A549 treated with CpdA at 1 μM for 4 hours (cell line): Measurements from ENCODE around the gene ARF3. TPM values are rescaled to one million over a fixed set of nuclear protein-coding genes. Genes with fewer than 3 reads are reported as not detected.

Experiments
- total RNA-seq: library from RNA; stranded (reverse); fragments of 200-300 nt; extraction: Qiagen RNA extraction; gene quantifications from 5 replicates; pipeline ENCODE4 v1.2.3, GENCODE V29; 2022; ENCODE audit warnings: low read depth

ARF3 gene
- total RNA-seq: 116 to 162 TPM (median 157 TPM) in 5 replicates

GRCh38 chr12:48957141-48958048, at the start of gene ARF3:
ARF3 (minus strand) TSS chr12:48957487; CDS start chr12:48941095, 16,392 bp downstream.

DNA sequence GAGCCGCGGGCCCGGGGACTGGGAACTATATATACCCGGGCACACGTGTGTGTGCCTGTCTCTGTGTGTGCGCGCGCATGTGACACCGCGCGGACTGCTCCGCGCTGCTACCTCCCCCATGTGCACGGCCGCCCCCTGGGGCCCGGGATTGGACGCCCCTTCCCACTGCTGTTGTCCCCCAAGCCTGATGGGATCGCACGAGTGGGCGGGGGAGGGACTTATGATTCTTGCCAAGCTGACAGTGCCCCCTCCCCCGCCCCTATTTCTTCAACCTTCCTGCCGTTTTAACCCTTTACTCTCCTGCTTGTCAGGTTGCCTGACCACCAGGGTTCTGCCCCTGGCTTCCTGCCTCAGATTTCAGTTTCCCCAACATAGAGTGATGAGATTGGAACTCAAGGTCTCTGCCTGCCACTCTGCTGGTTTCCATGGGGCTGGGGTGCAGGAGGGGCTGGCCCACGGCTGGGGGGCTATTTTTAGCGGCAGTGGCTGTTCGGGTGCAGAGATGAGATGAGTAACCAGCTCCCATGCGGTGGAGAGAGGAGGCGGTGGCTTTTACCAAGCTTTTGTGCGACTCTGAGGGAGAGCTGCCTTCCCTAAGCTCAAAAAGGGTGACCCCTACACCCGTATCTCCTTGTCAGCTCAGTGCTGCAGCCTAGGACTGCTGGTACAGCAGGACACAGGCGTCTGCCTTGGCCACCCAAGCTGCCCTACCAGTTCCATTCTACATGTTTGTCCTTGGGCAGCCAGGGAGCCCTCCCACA, 42.3 kb upstream of the ARF3 start, which contains the start of gene DDN:
DDN (minus strand) TSS at position 5 of the 761 bp plus-strand sequence. CDS start 88 bp downstream, outside the sequence.

DNA sequence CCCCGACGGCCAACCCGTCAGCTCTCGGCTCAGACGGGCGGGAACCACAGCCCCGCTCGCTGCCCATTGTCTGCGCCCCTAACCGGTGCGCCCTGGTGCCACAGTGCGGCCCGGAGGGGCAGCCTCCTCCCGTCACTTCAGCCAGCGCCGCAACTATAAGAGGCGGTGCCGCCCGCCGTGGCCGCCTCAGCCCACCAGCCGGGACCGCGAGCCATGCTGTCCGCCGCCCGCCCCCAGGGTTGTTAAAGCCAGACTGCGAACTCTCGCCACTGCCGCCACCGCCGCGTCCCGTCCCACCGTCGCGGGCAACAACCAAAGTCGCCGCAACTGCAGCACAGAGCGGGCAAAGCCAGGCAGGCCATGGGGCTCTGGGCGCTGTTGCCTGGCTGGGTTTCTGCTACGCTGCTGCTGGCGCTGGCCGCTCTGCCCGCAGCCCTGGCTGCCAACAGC, 21.0 kb upstream of the ARF3 start, which contains the start of gene WNT1:
WNT1 (plus strand) TSS at position 32 of the 450 bp plus-strand sequence; CDS start at position 361, 329 bp downstream.

DNA sequence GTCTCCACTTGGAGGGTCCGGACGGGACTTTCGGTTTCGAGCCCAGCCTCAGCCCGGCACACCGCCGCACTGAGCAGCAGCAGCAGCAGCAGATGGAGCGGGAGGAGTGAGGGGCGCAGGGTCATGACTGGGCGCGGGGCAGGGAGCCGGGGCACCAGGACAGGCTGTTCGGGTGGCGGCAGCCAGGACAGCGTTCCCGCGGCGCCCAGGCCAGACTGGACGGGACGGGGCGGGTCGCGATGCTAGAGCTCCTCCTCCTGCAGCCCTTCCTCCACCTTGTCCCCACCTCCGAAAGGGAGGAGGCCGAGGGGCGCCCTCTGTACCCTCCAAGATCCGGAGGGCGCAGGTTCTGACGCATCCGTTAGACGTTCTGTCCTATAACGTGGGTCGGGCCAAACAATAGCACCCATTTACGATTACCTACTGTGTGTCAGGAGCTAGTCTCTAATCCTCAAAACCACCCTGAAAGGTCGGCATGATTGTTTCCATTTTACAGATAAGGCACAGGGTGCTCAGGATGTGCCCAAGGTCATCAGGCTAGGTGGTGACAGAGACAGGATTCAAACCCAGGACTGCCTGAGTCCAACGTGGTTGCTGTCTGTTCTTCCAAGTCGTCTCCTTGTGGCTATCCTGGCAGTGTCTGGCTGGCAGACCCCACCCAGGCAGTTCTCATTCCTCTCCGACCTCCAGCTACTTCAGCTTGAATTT, 31.8 kb downstream of the ARF3 start, which contains the start of gene FKBP11:
FKBP11 (minus strand) TSS at position 189 of the 708 bp plus-strand sequence; CDS start at position 125, 64 bp downstream.

Other genes starting within 250 kb of the ARF3 start
- 12.8 to 15.9 TPM (median 14.0 TPM) in 5 replicates for gene CCNT1, start 240.8 kb downstream of the ARF3 start, total RNA-seq
- 11.0 to 17.3 TPM (median 14.5 TPM) in 5 replicates for gene ADCY6, start 168.4 kb downstream of the ARF3 start, total RNA-seq
- gene CACNB3, start 139.0 kb downstream of the ARF3 start, total RNA-seq: 26.8 to 42.5 TPM (median 33.5 TPM) in 5 replicates
- 88.3 to 94.1 TPM (median 90.0 TPM) in 5 replicates for gene DDX23, start 105.3 kb downstream of the ARF3 start, total RNA-seq
- 18.7 to 26.5 TPM (median 19.9 TPM) in 5 replicates for gene RND1, start 91.6 kb downstream of the ARF3 start, total RNA-seq
- gene FKBP11, start 32.0 kb downstream of the ARF3 start, total RNA-seq: 46.4 to 62.3 TPM (median 57.0 TPM) in 5 replicates
- 1.8 to 2.7 TPM (median 2.4 TPM) in 5 replicates for gene WNT10B, start 14.2 kb upstream of the ARF3 start, total RNA-seq
- 0.07 TPM in 1 of 5 replicates, not detected in the others for gene WNT1, start 20.8 kb upstream of the ARF3 start, total RNA-seq
- 0.64 to 0.74 TPM (median 0.66 TPM) in 5 replicates for gene DDN, start 41.9 kb upstream of the ARF3 start, total RNA-seq
- gene PRKAG1, start 61.3 kb upstream of the ARF3 start, total RNA-seq: 43.3 to 50.6 TPM (median 44.3 TPM) in 5 replicates
- 32.8 to 47.2 TPM (median 40.1 TPM) in 5 replicates for gene KMT2D, start 103.3 kb upstream of the ARF3 start, total RNA-seq
- gene RHEBL1, start 112.5 kb upstream of the ARF3 start, total RNA-seq: 5.1 to 6.3 TPM (median 5.6 TPM) in 5 replicates
- gene DHH, start 137.3 kb upstream of the ARF3 start, total RNA-seq: not detected in 5 replicates
- 10.6 to 16.5 TPM (median 15.7 TPM) in 5 replicates for gene LMBR1L, start 153.4 kb upstream of the ARF3 start, total RNA-seq
- gene TUBA1B, start 173.9 kb upstream of the ARF3 start, total RNA-seq: 2,156 to 2,553 TPM (median 2,429 TPM) in 5 replicates
- 169 to 204 TPM (median 193 TPM) in 5 replicates for gene TUBA1A, start 231.6 kb upstream of the ARF3 start, total RNA-seq